Measurements from ENCODE around the gene CHCHD10.

- TF ChIP-seq CTCF (IDR thresholded peaks at IDR 0.05) = no peak
- TF ChIP-seq POLR2A (IDR thresholded peaks at IDR 0.05) = no peak
Observed at GRCh38 chr22:23793326-23793725, 25.6 kb upstream of the CHCHD10 start.

All from Peyer's patch (tissue), 4 donors.